Measurements from ENCODE around the gene PHF2.

PHF2 gene

DNA sequence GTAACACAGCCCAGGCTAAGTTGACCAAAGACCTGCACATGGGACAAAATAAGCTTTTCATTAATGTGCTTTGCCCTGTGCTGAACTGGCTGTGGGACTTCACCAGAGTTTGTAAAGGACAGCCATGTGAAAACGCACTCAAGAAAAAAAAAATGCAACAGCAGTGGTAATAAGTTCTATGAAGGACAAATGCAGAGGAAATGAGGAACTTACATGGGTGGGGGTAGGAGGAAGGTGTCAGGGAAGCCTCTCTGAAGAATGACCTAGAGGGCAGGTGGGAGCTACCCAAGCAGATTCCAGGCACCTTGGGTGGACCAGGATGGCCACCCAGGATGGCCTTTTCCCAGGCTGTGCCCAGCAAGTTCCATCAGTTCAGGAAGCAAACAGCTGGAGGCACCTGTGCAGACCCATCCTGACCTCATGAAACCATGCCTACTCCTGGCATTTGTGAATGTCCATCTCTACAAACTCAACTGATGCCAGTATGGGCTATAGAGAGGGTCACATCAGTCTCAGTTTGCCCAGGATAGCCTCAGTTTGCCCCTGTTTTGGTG, 6.7 kb upstream of the PHF2 start:
- no peak for DNase-seq

DNA sequence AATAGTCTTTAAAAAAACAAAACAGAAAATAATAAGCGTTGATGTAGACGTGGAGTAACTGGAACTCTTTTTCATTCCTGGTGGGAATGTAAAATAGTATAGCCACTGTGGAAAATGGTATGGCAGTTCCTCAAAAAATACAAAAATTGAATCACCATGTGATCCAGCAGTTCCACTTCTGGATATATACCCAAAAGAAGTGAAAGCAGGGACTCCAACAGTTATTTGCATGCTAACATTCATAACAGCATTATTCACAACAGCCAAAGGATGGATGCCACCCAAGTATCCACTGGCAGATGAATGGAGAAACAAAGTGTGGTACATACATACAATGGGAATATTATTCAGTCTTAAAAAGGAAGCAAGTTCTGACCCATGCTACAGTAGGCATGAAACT, 4.2 kb upstream of the PHF2 start:
- DNase-seq = no peak

GRCh38 chr9:93572636-93573515, 3.5 kb upstream of the PHF2 start:
- DNase-seq = no peak

DNA sequence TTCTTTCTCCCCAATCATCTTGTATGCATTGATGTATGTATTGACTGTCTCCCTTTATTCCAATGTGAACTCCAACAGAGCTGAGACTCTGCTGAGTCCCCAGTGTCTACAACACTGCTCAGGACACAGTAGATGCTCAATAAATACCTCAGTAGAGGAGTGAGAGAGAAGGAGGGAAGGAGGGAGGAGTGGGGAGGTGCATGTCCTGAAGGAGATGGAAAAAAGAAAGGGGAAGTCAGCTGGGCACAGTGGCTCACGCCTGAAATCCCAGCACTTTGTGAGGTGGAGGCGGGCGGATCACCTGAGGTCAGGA, 2.9 kb upstream of the PHF2 start:
- DNase-seq = no peak

DNA sequence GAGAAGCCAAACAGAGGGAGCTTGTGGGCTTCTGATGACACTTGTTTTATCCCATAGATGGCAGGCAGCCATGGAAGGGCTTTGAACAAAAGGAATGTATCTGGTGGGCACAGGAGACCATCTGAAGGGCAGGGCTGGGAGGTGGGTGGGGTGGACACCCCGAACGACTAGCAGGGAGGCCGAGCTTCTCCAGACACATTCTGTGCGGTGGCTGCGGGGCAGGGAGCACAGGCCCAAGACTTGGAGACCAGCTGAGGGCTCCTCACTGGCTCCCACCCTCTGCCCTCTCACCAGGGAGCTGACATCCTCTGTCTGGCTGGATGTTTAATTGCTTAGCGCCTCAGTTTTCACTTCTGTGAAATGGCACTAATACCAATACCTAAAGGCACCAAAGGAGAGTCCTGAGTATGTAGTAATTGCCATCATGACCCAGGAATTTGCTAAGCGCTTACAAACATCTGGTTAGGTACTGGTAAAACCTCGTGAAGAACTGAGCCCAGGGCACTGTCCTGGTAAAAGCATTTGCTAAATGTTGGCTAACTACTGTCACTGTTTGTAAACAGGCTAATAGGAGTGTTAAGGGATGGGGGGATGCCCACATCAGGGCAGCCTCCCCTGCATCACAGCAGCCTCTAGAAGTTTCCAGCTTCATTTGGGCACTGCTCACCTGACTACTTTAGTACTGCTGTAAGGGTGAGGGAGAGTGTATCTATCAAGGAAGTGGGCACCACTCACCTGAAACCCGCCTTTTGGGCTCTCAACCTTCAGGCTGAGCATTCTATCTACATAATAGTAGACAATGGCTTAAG, 2.1 kb upstream of the PHF2 start:
- no peak for DNase-seq

DNA sequence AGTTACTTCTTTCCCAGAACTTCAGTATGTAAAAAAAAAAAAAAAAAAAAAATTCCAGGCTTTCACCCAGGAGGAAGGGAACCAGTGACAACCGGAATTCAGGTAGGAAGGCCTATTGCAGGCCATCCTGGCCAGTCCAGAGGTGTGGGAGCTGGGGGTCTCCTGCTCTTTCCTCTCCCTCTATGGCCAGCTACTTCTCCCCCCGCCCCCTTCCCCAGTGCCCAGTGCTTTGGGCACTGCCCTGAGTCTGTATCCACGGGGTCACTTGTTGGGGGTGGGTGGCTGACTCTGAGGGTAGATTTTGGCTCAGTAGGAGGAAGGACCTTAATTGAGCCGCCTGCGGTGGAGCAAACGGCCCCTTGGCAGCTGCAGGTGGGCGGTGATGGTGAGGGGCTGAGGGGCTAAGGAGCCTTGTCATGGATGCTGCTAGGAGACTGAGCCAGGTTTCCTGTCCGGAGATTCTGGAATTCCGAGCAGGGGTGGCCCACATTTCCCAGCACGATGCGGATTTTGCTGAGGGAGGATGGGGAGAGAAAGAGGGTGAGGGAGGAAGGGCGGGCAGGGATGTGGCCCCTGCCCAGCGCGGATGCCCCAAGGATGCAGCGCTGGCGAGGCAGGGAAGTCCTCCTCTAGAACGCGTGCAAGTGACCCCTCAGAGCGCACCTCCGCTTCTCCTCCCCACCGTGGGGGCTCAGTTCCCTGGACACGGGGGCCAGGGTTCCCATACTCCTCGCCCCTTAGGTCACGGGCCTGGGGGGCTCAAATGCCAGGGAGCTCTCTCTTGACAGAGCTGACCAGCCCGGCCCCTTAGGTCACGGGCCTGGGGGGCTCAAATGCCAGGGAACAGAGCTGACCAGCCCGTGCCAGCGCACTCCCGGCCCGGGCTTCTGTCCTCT, 1.2 kb upstream of the PHF2 start:
- DNase-seq = no peak

DNA sequence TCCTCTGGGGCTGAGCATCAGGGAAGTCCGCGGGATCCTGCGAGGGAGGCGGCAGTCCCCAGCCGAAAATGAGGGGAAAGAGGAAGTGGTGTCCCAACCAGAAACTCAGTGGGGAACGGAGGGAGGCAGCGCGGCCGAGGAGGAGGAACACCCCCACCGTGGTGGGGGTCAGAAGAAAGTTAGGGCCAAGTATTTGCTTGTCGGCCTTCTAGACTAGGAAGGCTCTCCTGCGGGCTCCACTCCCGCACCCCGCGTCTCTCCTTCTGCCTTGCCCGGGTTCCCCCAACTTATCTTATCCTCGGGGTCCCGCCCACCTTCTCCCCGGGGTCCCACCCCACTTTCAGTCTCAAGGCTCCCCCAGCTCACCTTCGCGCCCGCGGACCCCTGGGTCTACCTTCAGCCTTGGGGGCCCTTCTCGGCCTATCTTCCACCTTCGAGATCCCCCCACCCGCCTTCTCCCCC, 557 bp upstream of the PHF2 start:
- peak; percentile 48 for DNase-seq

- peak; percentile 51 for DNase-seq
These were observed 942 bp downstream of the PHF2 start for GRCh38 chr9:93577078-93577974.

- DNase-seq = peak; percentile 40
These were observed 1.7 kb downstream of the PHF2 start for GRCh38 chr9:93577975-93578682.

GRCh38 chr9:93578844-93579243, 2.5 kb downstream of the PHF2 start:
- DNase-seq = no peak

DNA sequence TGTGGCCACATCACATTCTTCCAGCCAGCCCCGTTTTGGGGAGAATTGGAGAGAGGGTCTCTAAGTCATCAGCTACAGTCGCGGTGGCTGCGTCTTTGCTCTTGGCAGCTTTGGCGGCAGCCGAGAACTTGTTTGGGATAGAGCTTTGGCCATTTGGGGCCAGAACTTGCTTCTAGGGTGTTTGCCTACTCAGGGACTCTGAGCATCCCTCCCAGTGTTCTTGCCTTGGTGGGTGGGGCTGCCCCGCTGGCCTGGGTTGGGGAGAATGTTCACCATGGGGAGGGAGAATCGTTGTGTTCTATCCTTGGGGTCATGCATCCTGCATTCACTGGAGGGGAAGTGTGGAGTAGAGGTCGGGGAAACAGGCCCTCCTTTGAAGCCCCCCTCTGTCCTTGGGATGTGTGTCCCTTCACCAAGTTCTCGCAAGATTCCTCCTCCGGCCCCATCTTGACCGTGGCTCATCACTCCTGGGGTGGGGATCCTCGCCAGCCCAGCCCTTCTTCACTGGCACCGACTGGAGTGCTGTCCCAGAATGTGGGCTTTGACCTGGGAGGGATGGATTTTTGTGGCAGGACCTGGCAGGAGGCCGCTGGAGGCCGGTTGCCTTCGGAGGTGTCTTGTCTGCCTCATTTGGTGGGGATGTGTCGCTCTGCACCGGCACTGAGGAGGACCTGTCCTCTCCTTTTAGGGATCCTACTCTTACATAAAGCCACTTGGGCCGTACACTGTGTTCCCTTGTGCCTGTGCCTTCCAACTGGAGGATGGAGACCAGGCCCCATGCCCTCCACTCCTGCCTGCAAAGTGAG, 3.5 kb downstream of the PHF2 start:
- no peak for DNase-seq

- DNase-seq = peak; percentile 52
These were observed 4.4 kb downstream of the PHF2 start for GRCh38 chr9:93580654-93581380.

DNA sequence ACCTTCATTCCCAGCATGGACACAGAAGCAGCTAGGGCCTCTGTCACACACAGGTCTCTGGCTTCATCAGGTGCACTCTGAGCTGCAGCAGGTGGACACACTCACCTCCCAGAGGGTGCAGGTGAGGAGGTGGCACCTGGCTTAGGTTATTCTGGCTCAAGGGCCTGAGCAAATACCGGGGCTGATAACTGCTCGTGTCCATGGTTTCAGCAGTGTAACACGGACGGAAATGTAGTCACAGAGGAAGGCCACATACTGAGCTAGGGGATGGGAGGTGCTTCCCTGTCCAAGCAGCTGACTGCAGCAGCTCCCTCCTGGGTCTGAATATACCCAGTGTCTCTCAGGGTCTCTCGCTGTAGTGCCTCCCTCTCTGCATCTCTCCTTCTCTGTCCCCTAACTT, 5.7 kb downstream of the PHF2 start:
- peak; percentile 98 for DNase-seq

DNA sequence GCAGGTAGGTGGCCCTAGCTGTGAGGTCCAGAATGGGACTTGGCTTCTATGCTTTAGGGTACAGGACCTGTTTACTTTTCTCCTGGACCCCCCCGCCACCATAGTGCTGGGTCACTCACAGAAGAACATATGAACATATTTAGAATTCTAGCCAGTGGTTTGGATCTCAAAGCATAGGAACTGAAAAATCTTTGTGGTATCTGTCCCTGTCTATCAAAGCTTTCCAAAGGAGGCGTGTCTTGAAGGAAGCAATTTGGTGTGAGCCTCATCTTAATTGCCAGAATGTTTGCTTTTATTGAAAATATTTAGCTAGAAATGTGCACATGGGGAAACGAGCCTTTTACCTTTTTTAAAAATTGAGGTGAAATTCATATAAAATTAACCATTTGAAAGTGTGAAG, 6.2 kb downstream of the PHF2 start:
- peak; percentile 55 for DNase-seq

DNA sequence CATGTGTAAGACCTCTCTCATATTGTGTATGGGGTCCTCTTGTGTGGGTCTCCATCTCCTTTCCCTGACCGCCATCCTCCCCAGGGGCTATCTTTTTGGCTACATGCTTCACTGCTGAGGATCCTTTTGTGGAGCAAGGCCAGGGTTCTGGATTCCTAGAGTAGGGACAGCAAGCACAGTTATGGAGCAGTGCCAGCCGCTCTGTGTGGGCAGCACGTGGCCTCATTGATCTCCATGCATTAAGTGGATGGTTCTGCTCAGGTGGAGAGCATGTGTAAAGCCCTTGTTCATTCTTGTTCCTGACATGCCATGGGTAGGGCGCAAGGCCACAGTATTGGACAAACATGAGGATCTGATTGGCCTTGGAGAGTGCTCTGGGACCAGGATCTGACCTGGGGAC, 8.9 kb downstream of the PHF2 start:
- no peak for DNase-seq

- no peak for DNase-seq
These were observed 9.3 kb downstream of the PHF2 start for GRCh38 chr9:93585695-93586094.

DNA sequence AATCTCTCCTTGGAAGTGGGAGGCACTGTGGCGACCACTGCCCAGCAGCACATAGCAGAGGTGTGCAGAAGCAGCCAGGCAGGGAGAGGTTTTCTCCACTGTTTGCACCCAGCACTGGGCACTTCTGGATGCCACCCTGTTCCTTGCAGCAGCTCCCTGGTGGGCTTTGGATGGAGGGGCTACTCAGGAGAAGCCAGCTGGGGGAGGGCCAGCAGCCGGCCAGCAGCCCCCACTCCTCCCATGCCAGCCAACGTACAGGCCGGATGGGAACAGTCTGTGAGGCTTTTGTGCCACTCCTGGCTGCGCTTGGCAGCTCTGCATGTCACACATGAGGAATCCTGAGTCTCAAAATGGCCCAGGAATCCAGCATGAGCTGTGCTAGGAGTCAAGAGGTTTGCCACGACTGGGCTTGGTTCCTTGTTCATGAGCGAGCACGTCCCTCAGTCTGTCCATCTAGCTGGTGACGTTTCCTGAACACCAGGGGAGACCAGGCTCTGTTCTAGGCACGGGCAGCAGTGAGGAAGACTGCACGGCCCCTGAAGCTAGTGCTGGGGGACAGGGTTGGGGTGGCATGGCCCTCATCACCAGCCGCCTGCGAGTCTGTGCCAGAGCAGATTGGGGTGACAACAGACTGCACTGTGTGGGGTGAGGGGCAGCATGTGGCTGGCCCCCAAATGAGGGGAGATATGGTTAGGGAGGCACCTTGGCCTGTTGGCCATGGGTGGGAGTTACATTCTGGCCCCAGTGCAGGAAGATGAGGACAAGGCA, 10.1 kb downstream of the PHF2 start:
- no peak for DNase-seq

- DNase-seq = no peak
These were observed 10.9 kb downstream of the PHF2 start for GRCh38 chr9:93587284-93587650.
